OCI-LY3 (cell line): Measurements from ENCODE around the gene AIF1L.

ENCODE experiments used
- H2AFZ ChIP-seq: fragments of 200-600, 300-600 bp; shearing (Covaris generic); 2 replicates; pipeline ENCODE4 v1.6.0; 2014; ENCODE audit warnings: antibody characterized with exemption, low read depth, low read length
- H3K27ac ChIP-seq: fragments of 200-600, 300-600 bp; sonication (generic); 2 replicates; pipeline ENCODE4 v1.5.1; 2014; ENCODE audit warnings: mild to moderate bottlenecking, low read length, moderate library complexity, mixed read lengths
- H3K27me3 ChIP-seq: fragments of 200-600, 300-600 bp; sonication (generic); 2 replicates; pipeline ENCODE4 v1.6.1; 2014; ENCODE audit warnings: low read depth, low read length, mixed read lengths
- H3K36me3 ChIP-seq: fragments of 200-600, 300-600 bp; sonication (generic); replicated peaks from 2 replicates; pipeline ENCODE3; 2014; ENCODE audit warnings: low read depth, low read length, mixed read lengths
- H3K4me1 ChIP-seq: fragments of 300-600, 200-600 bp; sonication (generic); 2 replicates; pipeline ENCODE4 v1.6.1; 2014; ENCODE audit warnings: low read length, mixed read lengths
- H3K4me2 ChIP-seq: fragments of 200-600, 300-600 bp; sonication (generic); 2 replicates; pipeline ENCODE4 v1.6.1; 2014; ENCODE audit warnings: low read length, mixed read lengths
- H3K4me3 ChIP-seq: fragments of 300-600, 200-600 bp; sonication (generic); 2 replicates; pipeline ENCODE4 v1.5.1; 2014; ENCODE audit warnings: antibody characterized with exemption, mild to moderate bottlenecking, low read length, moderate library complexity
- H3K79me2 ChIP-seq: fragments of 300-600, 200-600 bp; shearing (Covaris generic); 2 replicates; pipeline ENCODE4 v1.6.1; 2014; ENCODE audit warnings: mild to moderate bottlenecking, low read length, mixed read lengths
- H3K9ac ChIP-seq: fragments of 300-600, 200-600 bp; shearing (Covaris generic); 2 replicates; pipeline ENCODE4 v1.6.0; 2014; ENCODE audit warnings: mild to moderate bottlenecking, low read length, moderate library complexity
- H3K9me3 ChIP-seq: fragments of 200-600, 300-600 bp; shearing (Covaris generic); 2 replicates; pipeline ENCODE4 v1.6.1; 2014; ENCODE audit warnings: low read length, mixed read lengths; ENCODE audit not compliant: insufficient read depth
- H4K20me1 ChIP-seq: fragments of 200-600, 300-600 bp; sonication (generic); 2 replicates; pipeline ENCODE4 v1.6.1; 2016; ENCODE audit warnings: low read length, mixed read lengths; ENCODE audit not compliant: insufficient read depth
- EZH2phosphoT487 ChIP-seq: fragments of 200-600 bp; shearing (Covaris generic); IDR thresholded peaks from 2 replicates; pipeline ENCODE4 v1.6.1; 2018; ENCODE audit warnings: antibody characterized with exemption, mixed run types, low read depth
- TF ChIP-seq, protein P1 (sequence below): fragments of 200-600, 300-600 bp; sonication (generic); IDR thresholded peaks from 2 replicates; pipeline ENCODE4 v1.5.1; 2014; ENCODE audit warnings: antibody characterized with exemption, low read length, low read depth

The AIF1L gene

DNA sequence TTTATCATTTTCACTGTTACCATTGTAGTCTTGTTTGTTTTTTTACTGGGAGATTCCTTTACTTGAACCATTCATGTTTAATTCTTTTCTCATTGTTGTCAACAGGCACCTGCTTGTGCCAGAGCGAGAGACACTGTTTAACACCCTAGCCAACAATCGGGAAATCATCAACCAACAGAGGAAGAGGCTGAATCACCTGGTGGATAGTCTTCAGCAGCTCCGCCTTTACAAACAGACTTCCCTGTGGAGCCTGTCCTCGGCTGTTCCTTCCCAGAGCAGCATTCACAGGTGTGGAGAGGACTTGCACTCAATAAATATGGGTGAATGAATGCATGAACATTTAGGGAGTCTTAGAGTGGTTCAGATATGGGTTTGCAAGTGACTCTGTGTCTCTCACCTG is 66.6 kb downstream of the AIF1L start:
- Histone ChIP-seq H3K9ac (no peak overlapping the region), H3K27ac (no peak overlapping the region), H3K4me2 (no peak overlapping the region), H3K4me1 (no peaks in the 10 kb centered on the region), H3K9me3 (no peaks in the 10 kb centered on the region), H3K27me3 (no peaks in the 10 kb centered on the region), H4K20me1 (no peaks in the 10 kb centered on the region), H3K79me2 (no peaks in the 10 kb centered on the region), H2AFZ (no peak overlapping the region), H3K4me3 (no peak overlapping the region), H3K36me3 (peaks cover 46% of the 10 kb centered on the region)
- no peak for TF ChIP-seq EZH2phosphoT487
- TF ChIP-seq, protein P1, sequence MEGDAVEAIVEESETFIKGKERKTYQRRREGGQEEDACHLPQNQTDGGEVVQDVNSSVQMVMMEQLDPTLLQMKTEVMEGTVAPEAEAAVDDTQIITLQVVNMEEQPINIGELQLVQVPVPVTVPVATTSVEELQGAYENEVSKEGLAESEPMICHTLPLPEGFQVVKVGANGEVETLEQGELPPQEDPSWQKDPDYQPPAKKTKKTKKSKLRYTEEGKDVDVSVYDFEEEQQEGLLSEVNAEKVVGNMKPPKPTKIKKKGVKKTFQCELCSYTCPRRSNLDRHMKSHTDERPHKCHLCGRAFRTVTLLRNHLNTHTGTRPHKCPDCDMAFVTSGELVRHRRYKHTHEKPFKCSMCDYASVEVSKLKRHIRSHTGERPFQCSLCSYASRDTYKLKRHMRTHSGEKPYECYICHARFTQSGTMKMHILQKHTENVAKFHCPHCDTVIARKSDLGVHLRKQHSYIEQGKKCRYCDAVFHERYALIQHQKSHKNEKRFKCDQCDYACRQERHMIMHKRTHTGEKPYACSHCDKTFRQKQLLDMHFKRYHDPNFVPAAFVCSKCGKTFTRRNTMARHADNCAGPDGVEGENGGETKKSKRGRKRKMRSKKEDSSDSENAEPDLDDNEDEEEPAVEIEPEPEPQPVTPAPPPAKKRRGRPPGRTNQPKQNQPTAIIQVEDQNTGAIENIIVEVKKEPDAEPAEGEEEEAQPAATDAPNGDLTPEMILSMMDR: no peak

DNA sequence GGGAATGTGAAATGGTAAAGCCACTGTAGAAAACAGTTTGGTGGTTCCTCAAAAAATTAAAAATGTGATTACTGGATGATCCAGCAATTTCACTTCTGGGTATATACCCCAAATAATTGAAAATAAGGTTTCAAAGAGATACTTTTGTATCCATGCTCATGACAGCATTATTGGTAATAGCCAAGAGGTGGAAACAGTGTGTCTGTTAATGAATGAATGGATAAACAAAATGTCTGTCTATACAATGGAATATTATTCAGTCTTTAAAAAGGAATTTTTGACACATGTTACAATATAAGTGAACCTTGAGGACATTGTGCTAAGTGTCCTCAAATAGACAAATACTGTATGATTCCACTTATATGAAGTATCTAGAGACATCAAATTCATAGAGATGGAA is 69.2 kb downstream of the AIF1L start:
- peaks cover 42% of the 10 kb centered on the region for H3K36me3 ChIP-seq
- no peaks in the 10 kb centered on the region; the same call in 1 of the 2 replicates for H3K79me2 ChIP-seq
- H3K27me3 ChIP-seq: no peaks in the 10 kb centered on the region
- H4K20me1 ChIP-seq: no peaks in the 10 kb centered on the region
- no peak overlapping the region for H3K9ac ChIP-seq
- H3K4me3 ChIP-seq: no peak overlapping the region
- no peak overlapping the region for H3K4me2 ChIP-seq
- H2AFZ ChIP-seq: no peak overlapping the region
- no peaks in the 10 kb centered on the region for H3K9me3 ChIP-seq
- H3K4me1 ChIP-seq: no peaks in the 10 kb centered on the region
- H3K27ac ChIP-seq: no peak overlapping the region
- TF ChIP-seq EZH2phosphoT487: no peak
- TF ChIP-seq, protein P1: no peak

DNA sequence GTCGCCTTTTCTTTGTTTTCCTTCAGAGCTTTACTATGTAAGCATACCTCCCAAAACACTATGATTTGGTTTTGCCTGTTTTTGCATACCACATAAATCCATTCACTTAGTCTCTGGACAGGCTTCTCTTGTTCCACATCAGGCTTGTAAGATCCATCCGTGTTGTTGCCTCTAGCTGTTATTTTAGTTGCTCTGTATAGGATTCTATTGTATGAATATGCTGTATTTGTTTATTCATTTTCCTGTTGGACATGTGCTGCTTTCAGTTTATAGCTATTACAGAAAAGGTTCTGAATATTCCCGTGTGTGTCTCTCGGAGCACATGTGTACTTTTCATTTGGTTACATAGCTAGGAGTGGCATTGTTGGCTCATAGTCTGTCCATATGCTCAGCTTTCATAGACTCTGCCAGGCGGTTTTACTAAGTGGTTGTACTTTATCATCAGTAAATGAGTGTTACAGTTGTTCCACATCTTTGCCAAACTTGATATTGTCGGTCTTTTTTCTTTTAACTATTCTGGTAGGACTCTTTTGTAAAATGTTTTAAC is 70.9 kb downstream of the AIF1L start:
- Histone ChIP-seq H3K4me1 (no peaks in the 10 kb centered on the region), H3K79me2 (no peaks in the 10 kb centered on the region; the same call in 1 of the 2 replicates), H3K27ac (no peak overlapping the region), H3K27me3 (no peaks in the 10 kb centered on the region), H3K9me3 (no peaks in the 10 kb centered on the region), H3K4me2 (no peak overlapping the region), H3K9ac (no peak overlapping the region), H3K4me3 (no peak overlapping the region), H3K36me3 (peaks cover 37% of the 10 kb centered on the region), H4K20me1 (no peaks in the 10 kb centered on the region), H2AFZ (no peak overlapping the region)
- TF ChIP-seq, protein P1: no peak
- no peak for TF ChIP-seq EZH2phosphoT487

DNA sequence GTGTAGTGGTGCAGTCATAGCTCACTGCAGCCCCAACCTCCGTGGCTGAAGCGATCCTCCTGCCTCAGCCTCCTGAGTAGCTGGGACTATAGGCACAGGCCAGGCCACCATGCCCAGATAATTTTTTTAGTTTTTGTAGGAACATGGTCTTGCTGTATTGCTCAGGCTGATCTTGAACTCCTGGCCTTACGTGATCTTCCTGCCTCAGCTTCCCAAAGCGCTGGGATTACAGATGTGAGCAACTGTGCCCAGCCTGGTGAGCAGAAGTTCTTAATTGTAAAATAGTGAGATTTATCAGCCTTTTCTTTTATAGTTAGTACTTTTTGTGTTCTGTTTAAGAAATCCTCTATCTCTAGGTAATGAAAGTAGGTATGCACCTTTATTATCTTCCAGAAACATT is 71.6 kb downstream of the AIF1L start:
- Histone ChIP-seq H3K36me3 (peaks cover 34% of the 10 kb centered on the region), H3K79me2 (no peaks in the 10 kb centered on the region; the same call in 1 of the 2 replicates), H3K27me3 (no peaks in the 10 kb centered on the region), H3K9me3 (no peaks in the 10 kb centered on the region), H3K27ac (no peak overlapping the region), H3K4me1 (no peaks in the 10 kb centered on the region), H2AFZ (no peak overlapping the region), H3K4me3 (no peak overlapping the region), H3K4me2 (no peak overlapping the region), H3K9ac (no peak overlapping the region), H4K20me1 (no peaks in the 10 kb centered on the region)
- TF ChIP-seq EZH2phosphoT487: no peak
- TF ChIP-seq, protein P1: no peak
